K562 (cell line): ENCODE measurements around the gene YIPF2. TPM values are rescaled to one million over a fixed set of nuclear protein-coding genes. Genes with fewer than 3 reads are reported as not detected.

Source experiments
- ATAC-seq: fragments of 200-7000 bp; cut with Tn5 transposase; 3 replicates; pipeline ENCODE4 v1.9.1; 2020; ENCODE audit warnings: moderate library complexity
- BruUV-seq: library from RNA; stranded (reverse); fragments of 400-500 nt; replicated peaks from 2 replicates; lab custom pipeline; 2021; lab: Mats Ljungman, UMichigan
- CTCF ChIA-PET: fragments of 300-600 bp; formaldehyde crosslinking; extraction: SDS; loops from one replicate; lab custom pipeline; 2021; ENCODE audit warnings: low intra/inter-chr PET ratio; lab: Yijun Ruan, JAX
- POLR2A ChIA-PET: fragments of 300-600, 350-650 bp; sonication (Branson Sonifier 250); formaldehyde crosslinking; extraction: SDS; loops from one replicate; lab custom pipeline; 2021; ENCODE audit warnings: antibody characterized with exemption, inconsistent platforms; lab: Yijun Ruan, JAX
- DNase-seq, 4 experiments: peaks; one replicate each; pipeline versions ENCODE4 v3.0.0 to v3.0.0-alpha.2; 2011 to 2018; ENCODE audit warnings: low spot score in 3 of 4, mixed read lengths in 3 of 4; ENCODE audit errors: extremely low read depth in 1 of 4
- FAIRE-seq: peaks from 2 replicates; lab custom pipeline; 2011; peaks lifted over from hg19 to GRCh38; lab: Jason Lieb, UNC
- H2AFZ ChIP-seq: 2 replicates; pipeline ENCODE4 v1.6.0; 2011; ENCODE audit warnings: low read depth, low read length, control low read depth, inconsistent platforms
- H3K27ac ChIP-seq: fragments of 200-600 bp; 3 replicates; pipeline ENCODE4 v1.8.0; 2011; ENCODE audit warnings: low read depth, mild to moderate bottlenecking, control low read depth, inconsistent platforms, low read length, moderate library complexity, mixed read lengths; ENCODE audit errors: extremely low read depth
- H3K27me3 ChIP-seq, 2 experiments: fragments of 300-600 bp in 1 of 2; 2 replicates in 1 of 2; 3 replicates in 1 of 2; pipeline versions ENCODE4 v1.6.0 to v1.8.0; 2011; ENCODE audit warnings: inconsistent platforms in 2 of 2, low read length in 2 of 2, mild to moderate bottlenecking in 1 of 2, mixed read lengths in 1 of 2, moderate library complexity in 1 of 2; ENCODE audit not compliant: control insufficient read depth in 2 of 2, insufficient read depth in 2 of 2
- H3K36me3 ChIP-seq: fragments of 300-600 bp; 3 replicates; pipeline ENCODE4 v1.8.0; 2011; ENCODE audit warnings: mild to moderate bottlenecking, low read length, inconsistent platforms; ENCODE audit not compliant: control insufficient read depth, insufficient read depth
- H3K4me1 ChIP-seq, 2 experiments: fragments of 200-600 bp in 1 of 2; replicated peaks in 1 of 2; 2 replicates in 1 of 2; 3 replicates in 1 of 2; pipeline versions ENCODE4 v1.5.1 to v1.8.0; 2011; ENCODE audit warnings: inconsistent platforms in 2 of 2, low read length in 2 of 2, mild to moderate bottlenecking in 1 of 2, mixed read lengths in 1 of 2, moderate library complexity in 1 of 2; ENCODE audit not compliant: control insufficient read depth in 2 of 2, insufficient read depth in 2 of 2
- H3K4me2 ChIP-seq: 2 replicates; pipeline ENCODE4 v1.6.1; 2011; ENCODE audit warnings: low read length, control low read depth, inconsistent platforms, mixed read lengths; ENCODE audit not compliant: insufficient read depth
- H3K4me3 ChIP-seq: fragments of 200-600 bp; sonication (generic), shearing (Covaris generic); 2 replicates; pipeline ENCODE4 v1.5.1; 2016; ENCODE audit warnings: control low read depth, inconsistent platforms
- H3K79me2 ChIP-seq: fragments of 200-600 bp; 3 replicates; pipeline ENCODE4 v1.8.0; 2011; ENCODE audit warnings: low read length, inconsistent platforms; ENCODE audit not compliant: control insufficient read depth, insufficient read depth
- H3K9ac ChIP-seq, 2 experiments: 2 replicates each; pipeline versions ENCODE4 v1.6.0 to v1.6.1; 2011; ENCODE audit warnings: low read depth in 2 of 2, low read length in 2 of 2, control low read depth in 1 of 2, inconsistent platforms in 1 of 2, mild to moderate bottlenecking in 1 of 2, mixed read lengths in 1 of 2; ENCODE audit not compliant: insufficient read depth in 1 of 2
- H3K9me1 ChIP-seq: one replicate; pipeline ENCODE4 v1.6.0; 2011; ENCODE audit warnings: inconsistent platforms, mild to moderate bottlenecking, low read length, moderate library complexity; ENCODE audit not compliant: control insufficient read depth, insufficient read depth
- H3K9me3 ChIP-seq: replicated peaks from 2 replicates; pipeline ENCODE4 v1.5.1; 2011; ENCODE audit warnings: low read depth, low read length, inconsistent platforms; ENCODE audit not compliant: control insufficient read depth, insufficient read depth
- H4K20me1 ChIP-seq: replicated peaks from 2 replicates; pipeline ENCODE4 v1.6.1; 2011; ENCODE audit warnings: low read length, inconsistent platforms, mixed read lengths; ENCODE audit not compliant: control insufficient read depth, insufficient read depth
- ADNP ChIP-seq: fragments of 200-800 bp; sonication (Bioruptor generic); IDR thresholded peaks from 2 replicates; pipeline ENCODE4 v1.6.1; 2016; ENCODE audit warnings: missing genetic modification characterization, missing compliant biosample characterization
- BCOR ChIP-seq: fragments of 450-650 bp; IDR thresholded peaks from 2 replicates; pipeline ENCODE4 v1.6.1; 2016
- HDAC2 ChIP-seq: fragments of 450-650 bp; IDR thresholded peaks from 2 replicates; pipeline ENCODE4 v1.6.1; 2016; ENCODE audit warnings: mild to moderate bottlenecking
- IRF9 ChIP-seq: fragments of 450-650 bp; IDR thresholded peaks from 2 replicates; pipeline ENCODE4 v1.6.1; 2016; ENCODE audit warnings: missing biosample characterization, missing genetic modification characterization
- KDM1A ChIP-seq, 2 experiments: fragments of 450-650 bp; IDR thresholded peaks; 2 replicates each; pipeline ENCODE4 v1.6.1; 2016; ENCODE audit warnings: mild to moderate bottlenecking in 2 of 2
- POLR3A ChIP-seq: IDR thresholded peaks from 2 replicates; pipeline ENCODE4 v1.6.1; 2011; ENCODE audit warnings: borderline replicate concordance, mild to moderate bottlenecking, moderate library complexity; ENCODE audit not compliant: insufficient read length, insufficient read depth; ENCODE audit errors: extremely low read depth
- RBM25 ChIP-seq: fragments of 200-400 bp; formaldehyde crosslinking; IDR thresholded peaks from 2 replicates; pipeline ENCODE4 v1.6.1; 2018; ENCODE audit warnings: low read length, low read depth, moderate library complexity; ENCODE audit not compliant: severe bottlenecking
- RCOR1 ChIP-seq, 2 experiments: IDR thresholded peaks; 2 replicates each; pipeline ENCODE4 v1.6.1; 2012; ENCODE audit warnings: low read depth in 2 of 2, low read length in 2 of 2, borderline replicate concordance in 1 of 2, improper control_type of control experiment in 1 of 2
- SMARCA5 ChIP-seq: fragments of 450-650 bp; IDR thresholded peaks from 2 replicates; pipeline ENCODE4 v1.6.1; 2016
- TEAD2 ChIP-seq: fragments of 450-650 bp; IDR thresholded peaks from 2 replicates; pipeline ENCODE4 v1.6.1; 2016; ENCODE audit warnings: missing genetic modification characterization, control low read depth, missing compliant biosample characterization
- TFAP4 ChIP-seq: sonication (generic); formaldehyde crosslinking; IDR thresholded peaks from 2 replicates; pipeline ENCODE4 v1.8.0; 2022; ENCODE audit warnings: missing genetic modification reagents, mild to moderate bottlenecking, moderate library complexity, borderline replicate concordance
- ZFP36 ChIP-seq: fragments of 150-350 bp; IDR thresholded peaks from 2 replicates; pipeline ENCODE4 v1.6.1; 2018; ENCODE audit warnings: low read length, low read depth; ENCODE audit not compliant: partially characterized antibody
- WGBS: fragments of 100-300 bp; shearing (Covaris generic); methylation state at CpG from one replicate; pipeline ENCODE4 v1.1.6; 2016; ENCODE audit warnings: low coverage, mixed read lengths; ENCODE audit not compliant: insufficient coverage; ENCODE audit errors: missing lambda C conversion rate; 5-methylcytosine and 5-hydroxymethylcytosine counted together
- in situ Hi-C: fragments of 300-500 bp; cut with MboI; formaldehyde crosslinking; loops from 4 replicates; pipeline ENCODE4 v1.15.0; 2018; ENCODE audit warnings: inconsistent platforms, mixed read lengths
- intact Hi-C: fragments of 100-400 bp; cut with micrococcal nuclease; formaldehyde crosslinking; loops from 2 replicates; pipeline ENCODE4 v1.14.2; 2022
- polyA plus RNA-seq, 8 experiments: library from polyadenylated mRNA; depleted of rRNA in 4 of 8; stranded (reverse) in 5 of 8; unstranded in 3 of 8; fragments of >200 nt; fragmentation: Nextera tagmentation in 2 of 8; fragmentation: Illumina TruSeq in 1 of 8; extraction: Ambion mirVana in 2 of 8; extraction: Trizol in 1 of 8; gene quantifications; 2 replicates each; pipeline versions ENCODE4 v1.2.1 to v1.2.3, GENCODE V29; 2011 to 2014; ENCODE audit warnings: inconsistent platforms in 1 of 8, missing spikeins in 1 of 8
- total RNA-seq, 7 experiments: library from RNA; depleted of rRNA in 6 of 7; stranded (reverse); fragments of >200 nt in 6 of 7; fragmentation: Illumina TruSeq in 2 of 7; extraction: Trizol in 2 of 7; gene quantifications; 2 replicates each; pipeline versions ENCODE4 v1.2.1 to v1.2.3, GENCODE V29; 2011 to 2021; ENCODE audit warnings: low replicate concordance in 1 of 7
- TF ChIP-seq, protein P1 (sequence below): fragments of 250-450 bp; sonication (Bioruptor Pico); IDR thresholded peaks from 2 replicates; pipeline ENCODE4 v1.8.0; 2021; ENCODE audit warnings: moderate library complexity, mild to moderate bottlenecking, inconsistent platforms
- TF ChIP-seq, protein P2 (sequence below): sonication (generic); formaldehyde crosslinking; IDR thresholded peaks from 2 replicates; pipeline ENCODE4 v1.8.0; 2022; ENCODE audit warnings: mild to moderate bottlenecking, missing genetic modification reagents, borderline replicate concordance

YIPF2 gene
- total and polyA plus RNA-seq, 9 of the 15 experiments (the other 6 are each of a cell fraction or from before 2014, with no cell fraction given), result 1.3 to 65.2 (median 31.6) TPM

DNA sequence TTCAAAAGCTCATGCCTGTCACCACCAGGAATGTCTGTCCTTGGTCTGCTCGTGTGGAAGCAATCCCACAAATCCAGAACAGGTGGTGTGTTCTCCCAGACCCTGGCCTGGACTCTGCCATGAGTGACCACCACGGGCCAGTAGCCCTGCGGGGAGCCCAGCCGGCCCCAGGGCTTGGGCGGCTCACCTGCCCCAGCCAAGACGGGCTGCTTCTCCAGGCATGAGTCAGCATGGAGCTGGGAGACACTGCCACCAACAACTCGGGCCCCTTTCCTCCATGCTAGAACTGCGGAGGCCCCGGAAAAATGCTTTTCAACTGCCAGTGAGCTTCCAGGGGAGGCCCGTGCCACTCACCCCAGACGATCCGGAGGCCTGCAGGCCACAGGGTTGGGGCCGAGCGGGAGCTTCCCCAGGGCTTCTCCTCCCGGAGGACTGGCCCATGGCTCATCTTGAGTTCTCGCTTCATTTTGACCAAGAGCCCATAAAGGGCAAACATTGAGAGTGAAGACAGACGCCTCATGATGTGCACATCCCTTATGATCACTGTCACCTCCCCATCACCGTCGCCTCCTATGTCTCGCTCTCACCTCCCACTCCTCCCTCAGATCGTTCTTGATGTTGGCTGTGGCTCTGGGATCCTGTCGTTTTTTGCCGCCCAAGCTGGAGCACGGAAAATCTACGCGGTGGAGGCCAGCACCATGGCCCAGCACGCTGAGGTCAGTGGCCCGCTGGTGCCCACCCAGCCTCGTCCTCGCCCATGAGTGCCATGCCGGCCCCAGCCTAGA is 16.7 kb downstream of the YIPF2 start (continued):
- no peak for TF ChIP-seq TEAD2 (tag)

- Histone ChIP-seq H4K20me1 (0 out of 2 replicates have a peak, but pooled peaks cover 4% of the 10 kb centered on the region), H3K27ac (no peak overlapping the region), H3K36me3 (peaks cover 67% of the 10 kb centered on the region; the same call in 2 of the 3 replicates), H3K9me1 (no peaks in the 10 kb centered on the region), H3K9me3 (no peaks in the 10 kb centered on the region), H3K9ac (no peak overlapping the region), H3K4me2 (no peak overlapping the region), H3K4me1 (peaks cover 0 to 22% of the 10 kb centered on the region in 2 experiments; a peak in 1 of 5 replicates), H2AFZ (no peak overlapping the region), H3K27me3 (no peaks in the 10 kb centered on the region), H3K79me2 (no peaks in the 10 kb centered on the region; the same call in 2 of the 3 replicates), H3K4me3 (no peak overlapping the region)
- ChIA-PET CTCF (no interaction called here), POLR2A (interaction anchor here (1.7 kb wide), 1 partner anchor 11 kb away, joined by 6 read pairs; no protein-coding TSS in a partner anchor)
- WGBS, result 97% methylated on average over 17 of the region's 17 CpGs
- no peak for DNase-seq
- no peak for ATAC-seq
- FAIRE-seq, result peak; percentile 57
- no TSS peak for BruUV-seq
- intact Hi-C loops (no loop called here), in situ Hi-C loops (no loop called here)
- peak; percentile 97 for TF ChIP-seq BCOR
- TF ChIP-seq POLR3A, result no peak
- TF ChIP-seq ZFP36, result peak; percentile 81
- TF ChIP-seq IRF9, result no peak
- TF ChIP-seq, protein P1, sequence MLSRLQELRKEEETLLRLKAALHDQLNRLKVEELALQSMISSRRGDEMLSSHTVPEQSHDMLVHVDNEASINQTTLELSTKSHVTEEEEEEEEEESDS (CRISPR knock-in tag), result no peak
- peak in 1 of 2 experiments; percentile 90; a peak in 2 of 4 replicates for TF ChIP-seq RCOR1 (IDR thresholded peaks at IDR 0.05; ENCODE audit: borderline replicate concordance in 1 of 2, low read depth in 2 of 2, low read length in 2 of 2)
- TF ChIP-seq ADNP (tag), result peak; percentile 97
- peak; percentile 94 for TF ChIP-seq RBM25
- peak; percentile 93 for TF ChIP-seq SMARCA5
- 0 out of 2 replicates have a peak, but pooled peaks have one; percentile 12 for TF ChIP-seq TFAP4
- TF ChIP-seq HDAC2, result peak; percentile 81
- TF ChIP-seq, protein P2, sequence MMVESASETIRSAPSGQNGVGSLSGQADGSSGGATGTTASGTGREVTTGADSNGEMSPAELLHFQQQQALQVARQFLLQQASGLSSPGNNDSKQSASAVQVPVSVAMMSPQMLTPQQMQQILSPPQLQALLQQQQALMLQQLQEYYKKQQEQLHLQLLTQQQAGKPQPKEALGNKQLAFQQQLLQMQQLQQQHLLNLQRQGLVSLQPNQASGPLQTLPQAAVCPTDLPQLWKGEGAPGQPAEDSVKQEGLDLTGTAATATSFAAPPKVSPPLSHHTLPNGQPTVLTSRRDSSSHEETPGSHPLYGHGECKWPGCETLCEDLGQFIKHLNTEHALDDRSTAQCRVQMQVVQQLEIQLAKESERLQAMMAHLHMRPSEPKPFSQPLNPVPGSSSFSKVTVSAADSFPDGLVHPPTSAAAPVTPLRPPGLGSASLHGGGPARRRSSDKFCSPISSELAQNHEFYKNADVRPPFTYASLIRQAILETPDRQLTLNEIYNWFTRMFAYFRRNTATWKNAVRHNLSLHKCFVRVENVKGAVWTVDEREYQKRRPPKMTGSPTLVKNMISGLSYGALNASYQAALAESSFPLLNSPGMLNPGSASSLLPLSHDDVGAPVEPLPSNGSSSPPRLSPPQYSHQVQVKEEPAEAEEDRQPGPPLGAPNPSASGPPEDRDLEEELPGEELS (CRISPR knock-in tag), result 0 out of 2 replicates have a peak, but pooled peaks have one; percentile 33
- TF ChIP-seq KDM1A (IDR thresholded peaks at IDR 0.05), result peak; percentile 71 to 91
Measured at GRCh38 chr19:10908380-10908960, 20.0 kb downstream of the YIPF2 start.
